ENCODE data around the gene EPHA4.

Gene EPHA4

GRCh38 chr2:221380686-221381085 is 191.4 kb downstream of the EPHA4 start:
- DNase-seq (ENCODE audit: low read depth in 2 of 2): no peak
- no peak for TF ChIP-seq CTCF (IDR thresholded peaks at IDR 0.05; ENCODE audit: low read depth, low read length)

GRCh38 chr2:221380062-221380461 is 192.0 kb downstream of the EPHA4 start:
- no peak for DNase-seq (ENCODE audit: low read depth in 2 of 2)
- no peak overlapping the region for H3K4me3 ChIP-seq (replicated peaks in 1 of 2; ENCODE audit: low read depth in 2 of 2, low read length in 2 of 2)
- TF ChIP-seq CTCF (IDR thresholded peaks at IDR 0.05; ENCODE audit: low read depth, low read length): no peak

More at GRCh38 chr2:221380686-221381085, 191.4 kb downstream of the EPHA4 start:
- H3K4me3 ChIP-seq (replicated peaks in 1 of 2; ENCODE audit: low read depth in 2 of 2, low read length in 2 of 2): no peak overlapping the region

- TF ChIP-seq CTCF (IDR thresholded peaks at IDR 0.05; ENCODE audit: low read depth, low read length): no peak
- H3K4me3 ChIP-seq (replicated peaks in 1 of 2; ENCODE audit: low read depth in 2 of 2, low read length in 2 of 2): no peak overlapping the region
- DNase-seq (ENCODE audit: low read depth in 2 of 2): no peak
These were observed 194.5 kb downstream of the EPHA4 start for GRCh38 chr2:221377597-221377996.

- H3K4me3 ChIP-seq (replicated peaks in 1 of 2; ENCODE audit: low read depth in 2 of 2, low read length in 2 of 2): no peak overlapping the region
- no peak for DNase-seq (ENCODE audit: low read depth in 2 of 2)
- TF ChIP-seq CTCF (IDR thresholded peaks at IDR 0.05; ENCODE audit: low read depth, low read length): no peak
These were observed 195.0 kb downstream of the EPHA4 start for GRCh38 chr2:221377066-221377465.

GRCh38 chr2:221374234-221374633 is 197.9 kb downstream of the EPHA4 start:
- no peak for DNase-seq (ENCODE audit: low read depth in 2 of 2)
- no peak for TF ChIP-seq CTCF (IDR thresholded peaks at IDR 0.05; ENCODE audit: low read depth, low read length)
- no peak overlapping the region for H3K4me3 ChIP-seq (replicated peaks in 1 of 2; ENCODE audit: low read depth in 2 of 2, low read length in 2 of 2)

- no peak overlapping the region for H3K4me3 ChIP-seq (replicated peaks in 1 of 2; ENCODE audit: low read depth in 2 of 2, low read length in 2 of 2)
- no peak for DNase-seq (ENCODE audit: low read depth in 2 of 2)
These were observed 199.2 kb downstream of the EPHA4 start for GRCh38 chr2:221372907-221373306.

More at GRCh38 chr2:221372907-221373306, 199.2 kb downstream of the EPHA4 start:
- TF ChIP-seq CTCF (IDR thresholded peaks at IDR 0.05; ENCODE audit: low read depth, low read length): no peak

All from cardiac fibroblast (primary cell).